ENCODE results near the gene NUDT17. TPM values are rescaled to one million over a fixed set of nuclear protein-coding genes. Genes with fewer than 3 reads are reported as not detected.
A peak's percentile ranks its signal among the peaks of the same experiment; 100 is the strongest.

Gene NUDT17
- total RNA-seq, 1 experiment from 2014 or later: 4.0 TPM

DNA sequence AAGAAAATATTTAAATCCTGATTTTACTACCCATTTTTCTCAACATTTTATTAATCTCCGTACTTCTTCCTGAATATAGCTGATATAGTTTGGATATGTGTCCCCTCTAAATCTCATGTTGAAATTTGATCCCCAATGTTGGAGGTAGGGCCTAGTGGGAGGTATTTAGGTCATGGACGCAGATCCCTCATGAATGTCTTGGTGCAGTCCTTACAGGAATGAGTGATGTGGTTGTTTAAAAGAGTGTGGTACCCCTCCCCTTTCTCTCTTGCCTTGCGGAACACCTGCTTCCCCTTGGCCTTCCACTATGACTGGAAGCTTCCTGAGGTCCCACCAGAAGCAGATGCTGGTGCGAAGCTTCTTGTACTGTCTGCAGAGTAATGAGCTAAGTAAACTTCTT lies 39.0 kb upstream of the NUDT17 start:
- no peak overlapping the region for H3K4ac ChIP-seq (ENCODE audit: low read depth, low read length)
- no peaks in the 10 kb centered on the region for H3K9me3 ChIP-seq (ENCODE audit: control insufficient read depth, low read depth, low read length)
- H4K8ac ChIP-seq (replicated peaks; ENCODE audit: insufficient read length, low read depth, low read length): no peak overlapping the region
- H3K27me3 ChIP-seq (ENCODE audit: insufficient read depth, low read length): no peaks in the 10 kb centered on the region
- H3K4me1 Mint-ChIP-seq: peaks cover 20 to 22% of the 10 kb centered on the region in 2 experiments
- H4K5ac ChIP-seq (ENCODE audit: insufficient read length, low read depth, low read length): no peak overlapping the region
- no peak overlapping the region for H2BK120ac ChIP-seq (ENCODE audit: low read depth, low read length, poor library complexity, severe bottlenecking)
- no peak overlapping the region for H3K27ac ChIP-seq (ENCODE audit: insufficient read length, low read depth, low read length)
- WGBS (ENCODE audit: extremely low coverage, insufficient read length, low lambda C conversion rate): no CpG with 5 or more reads among the region's 4 CpGs
- H2AK5ac ChIP-seq (ENCODE audit: insufficient read length, low read length): no peak overlapping the region
- no peak overlapping the region for H3K14ac ChIP-seq (ENCODE audit: insufficient read depth, low read length)
- H3K23ac ChIP-seq (ENCODE audit: insufficient read length, low read depth, low read length): no peak overlapping the region
- no peak overlapping the region for H2AFZ ChIP-seq (ENCODE audit: low read length)
- peaks cover 0 to 3% (median 1%) of the 10 kb centered on the region in 3 experiments; a peak in 3 of 7 replicates for H3K36me3 Mint-ChIP-seq (ENCODE audit: insufficient read depth in 1 of 3, low read depth in 3 of 3)
- H3K4me2 ChIP-seq (ENCODE audit: insufficient read depth, insufficient read length, low read length): no peak overlapping the region
- no peak overlapping the region for H3K56ac ChIP-seq (ENCODE audit: insufficient read length, low read depth, low read length)
- H3K23me2 ChIP-seq (ENCODE audit: insufficient read length, low read depth, low read length, poor library complexity, severe bottlenecking): no peaks in the 10 kb centered on the region
- no peaks in the 10 kb centered on the region; the same call in 1 of the 2 replicates for H3K79me2 ChIP-seq (ENCODE audit: insufficient read depth, low read length)
- no peak overlapping the region for H2BK5ac ChIP-seq (ENCODE audit: insufficient read length, low read length)
- no peaks in the 10 kb centered on the region for H3K9me3 Mint-ChIP-seq
- H3K4me1 ChIP-seq (ENCODE audit: insufficient read depth, low read length): no peaks in the 10 kb centered on the region
- peak overlapping the region in 2 of 3 experiments; percentile 48 to 88; a peak in 2 of 7 replicates for H3K27ac Mint-ChIP-seq
- H3K9ac ChIP-seq (ENCODE audit: extremely low read depth, insufficient read length, low read length): no peak overlapping the region
- H4K20me1 ChIP-seq (ENCODE audit: control insufficient read depth, insufficient read depth, insufficient read length): no peaks in the 10 kb centered on the region
- DNase-seq: no peak
- H3K4me3 Mint-ChIP-seq: no peak overlapping the region
- peaks cover 2% of the 10 kb centered on the region for H3K79me1 ChIP-seq (ENCODE audit: insufficient read depth, low read depth, low read length, poor library complexity, severe bottlenecking)
- H2BK15ac ChIP-seq (ENCODE audit: low read depth, low read length): no peak overlapping the region
- H3T11ph ChIP-seq (ENCODE audit: low read length): no peak overlapping the region
- no peak overlapping the region for H3K18ac ChIP-seq (ENCODE audit: insufficient read length, low read depth, low read length)
- H2BK12ac ChIP-seq (ENCODE audit: insufficient read length, low read depth, low read length): no peak overlapping the region
- no peaks in the 10 kb centered on the region for H3K27me3 Mint-ChIP-seq (ENCODE audit: low read depth)
- H2BK20ac ChIP-seq (ENCODE audit: low read depth, low read length, poor library complexity, severe bottlenecking): no peak overlapping the region
- H4K91ac ChIP-seq (ENCODE audit: insufficient read length, low read depth, low read length): no peak overlapping the region
- TF ChIP-seq, protein P1, sequence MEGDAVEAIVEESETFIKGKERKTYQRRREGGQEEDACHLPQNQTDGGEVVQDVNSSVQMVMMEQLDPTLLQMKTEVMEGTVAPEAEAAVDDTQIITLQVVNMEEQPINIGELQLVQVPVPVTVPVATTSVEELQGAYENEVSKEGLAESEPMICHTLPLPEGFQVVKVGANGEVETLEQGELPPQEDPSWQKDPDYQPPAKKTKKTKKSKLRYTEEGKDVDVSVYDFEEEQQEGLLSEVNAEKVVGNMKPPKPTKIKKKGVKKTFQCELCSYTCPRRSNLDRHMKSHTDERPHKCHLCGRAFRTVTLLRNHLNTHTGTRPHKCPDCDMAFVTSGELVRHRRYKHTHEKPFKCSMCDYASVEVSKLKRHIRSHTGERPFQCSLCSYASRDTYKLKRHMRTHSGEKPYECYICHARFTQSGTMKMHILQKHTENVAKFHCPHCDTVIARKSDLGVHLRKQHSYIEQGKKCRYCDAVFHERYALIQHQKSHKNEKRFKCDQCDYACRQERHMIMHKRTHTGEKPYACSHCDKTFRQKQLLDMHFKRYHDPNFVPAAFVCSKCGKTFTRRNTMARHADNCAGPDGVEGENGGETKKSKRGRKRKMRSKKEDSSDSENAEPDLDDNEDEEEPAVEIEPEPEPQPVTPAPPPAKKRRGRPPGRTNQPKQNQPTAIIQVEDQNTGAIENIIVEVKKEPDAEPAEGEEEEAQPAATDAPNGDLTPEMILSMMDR (conservative IDR thresholded peaks at IDR 0.05): no peak
